ENCODE measurements around the gene MSL3B.
A peak's percentile ranks its signal among the peaks of the same experiment; 100 is the strongest.
"Not testable (repeated sequence)": the region's sequence is repeated elsewhere in the genome, so short reads cannot be mapped to it uniquely, and the experiment has no call there.

The MSL3B gene

GRCh38 chr2:233867993-233868532, at the start of gene MSL3B:
Gene MSL3B (minus strand): TSS chr2:233868386.
- H3K4me3 Mint-ChIP-seq, result peak within 1 kb of the TSS; percentile 84
- peaks cover 15% of the 10 kb centered on the region for H3K36me3 Mint-ChIP-seq (ENCODE audit: low read depth)
- intact Hi-C loops (cut with micrococcal nuclease), result loop anchor here (1.0 kb wide), 1 partner anchor 14 kb away; the partner anchor contains the start of gene HJURP
- H3K9me3 Mint-ChIP-seq, result peaks cover 18% of the 10 kb centered on the region
- H3K4me1 Mint-ChIP-seq (ENCODE audit: low read depth), result peaks cover 3% of the 10 kb centered on the region
- CTCF ChIA-PET, result interaction anchor here (0.6 to 3.1 kb wide), 2 partner anchors 11 to 161 kb away, joined by 3 to 15 read pairs; no protein-coding TSS in a partner anchor
- peak; percentile 52 for DNase-seq
- peaks cover 16% of the 10 kb centered on the region for H3K27me3 Mint-ChIP-seq (ENCODE audit: low read depth)
- peak within 1 kb of the TSS; percentile 83 for H3K27ac Mint-ChIP-seq

- CTCF ChIA-PET, result interaction anchor here (0.7 to 0.9 kb wide), 2 partner anchors 52 to 59 kb away, joined by 3 to 4 read pairs; no protein-coding TSS in a partner anchor
- Mint-ChIP-seq H3K4me1 (ENCODE audit: low read depth) (peaks cover 5% of the 10 kb centered on the region), H3K9me3 (no peaks in the 10 kb centered on the region), H3K36me3 (ENCODE audit: low read depth) (no peaks in the 10 kb centered on the region), H3K27me3 (ENCODE audit: low read depth) (peaks cover 9% of the 10 kb centered on the region), H3K27ac (no peak within 1 kb of the TSS), H3K4me3 (no peak within 1 kb of the TSS)
- intact Hi-C loops (cut with micrococcal nuclease), result no loop called here
- no peak for DNase-seq
Measured at GRCh38 chr2:233917116-233917515, 48.9 kb upstream of the MSL3B start, which contains the start of gene TRPM8. Gene TRPM8 (plus strand): TSS chr2:233917373. CDS start chr2:233926538, 9,165 bp downstream.

- H3K4me1 Mint-ChIP-seq (ENCODE audit: low read depth), result peaks cover 4% of the 10 kb centered on the region
- H3K36me3 Mint-ChIP-seq (ENCODE audit: low read depth), result no peaks in the 10 kb centered on the region
- H3K27ac Mint-ChIP-seq, result no peak overlapping the region
- H3K9me3 Mint-ChIP-seq, result no peaks in the 10 kb centered on the region
- peaks cover 7% of the 10 kb centered on the region for H3K27me3 Mint-ChIP-seq (ENCODE audit: low read depth)
- intact Hi-C loops (cut with micrococcal nuclease), result no loop called here
- CTCF ChIA-PET, result interaction anchor here (1.0 kb wide), 1 partner anchor 16 kb away, joined by 3 read pairs; no protein-coding TSS in a partner anchor
- no peak overlapping the region for H3K4me3 Mint-ChIP-seq
- no peak for DNase-seq
Measured at GRCh38 chr2:233915128-233915527, 46.9 kb upstream of the MSL3B start.

- Mint-ChIP-seq H3K27me3 (ENCODE audit: low read depth) (peaks cover 3% of the 10 kb centered on the region), H3K36me3 (ENCODE audit: low read depth) (no peaks in the 10 kb centered on the region), H3K4me3 (no peak overlapping the region), H3K27ac (no peak overlapping the region), H3K9me3 (no peaks in the 10 kb centered on the region), H3K4me1 (ENCODE audit: low read depth) (no peaks in the 10 kb centered on the region)
- CTCF ChIA-PET, result no interaction called here
- intact Hi-C loops (cut with micrococcal nuclease), result no loop called here
- peak; percentile 46 for DNase-seq
Measured at GRCh38 chr2:233912691-233913423, 44.7 kb upstream of the MSL3B start.

- H3K4me3 Mint-ChIP-seq, result no peak overlapping the region
Measured at GRCh38 chr2:233907627-233908026, 39.4 kb upstream of the MSL3B start.

GRCh38 chr2:233905945-233906344, 37.8 kb upstream of the MSL3B start:
- CTCF ChIA-PET, result no interaction called here
- no peak overlapping the region for H3K4me3 Mint-ChIP-seq
- H3K27ac Mint-ChIP-seq, result no peak overlapping the region
- no peaks in the 10 kb centered on the region for H3K36me3 Mint-ChIP-seq (ENCODE audit: low read depth)
- intact Hi-C loops (cut with micrococcal nuclease), result no loop called here
- no peak for DNase-seq
- no peaks in the 10 kb centered on the region for H3K4me1 Mint-ChIP-seq (ENCODE audit: low read depth)
- H3K27me3 Mint-ChIP-seq (ENCODE audit: low read depth), result peaks cover 2% of the 10 kb centered on the region
- H3K9me3 Mint-ChIP-seq, result no peaks in the 10 kb centered on the region

More at GRCh38 chr2:233907627-233908026, 39.4 kb upstream of the MSL3B start:
- no peaks in the 10 kb centered on the region for H3K4me1 Mint-ChIP-seq (ENCODE audit: low read depth)
- intact Hi-C loops (cut with micrococcal nuclease), result no loop called here
- DNase-seq, result no peak
- H3K27ac Mint-ChIP-seq, result no peak overlapping the region
- no peaks in the 10 kb centered on the region for H3K9me3 Mint-ChIP-seq
- CTCF ChIA-PET, result interaction anchor here (1.0 kb wide), 1 partner anchor 50 kb away, joined by 3 read pairs; no protein-coding TSS in a partner anchor
- no peaks in the 10 kb centered on the region for H3K36me3 Mint-ChIP-seq (ENCODE audit: low read depth)
- peaks cover 2% of the 10 kb centered on the region for H3K27me3 Mint-ChIP-seq (ENCODE audit: low read depth)

GRCh38 chr2:233901884-233902283, 33.7 kb upstream of the MSL3B start:
- Mint-ChIP-seq H3K4me3 (no peak overlapping the region), H3K27me3 (ENCODE audit: low read depth) (peaks cover 2% of the 10 kb centered on the region), H3K36me3 (ENCODE audit: low read depth) (no peaks in the 10 kb centered on the region), H3K9me3 (no peaks in the 10 kb centered on the region), H3K4me1 (ENCODE audit: low read depth) (peaks cover 12% of the 10 kb centered on the region), H3K27ac (no peak overlapping the region)
- no peak for DNase-seq
- intact Hi-C loops (cut with micrococcal nuclease), result no loop called here
- CTCF ChIA-PET, result interaction anchor here (0.6 kb wide), 1 partner anchor 43 kb away, joined by 4 read pairs; no protein-coding TSS in a partner anchor

GRCh38 chr2:233901367-233901766, 33.2 kb upstream of the MSL3B start:
- H3K9me3 Mint-ChIP-seq, result no peaks in the 10 kb centered on the region
- no peak for DNase-seq
- no peak overlapping the region for H3K4me3 Mint-ChIP-seq
- no peaks in the 10 kb centered on the region for H3K36me3 Mint-ChIP-seq (ENCODE audit: low read depth)
- H3K27me3 Mint-ChIP-seq (ENCODE audit: low read depth), result peaks cover 1% of the 10 kb centered on the region
- CTCF ChIA-PET, result no interaction called here
- intact Hi-C loops (cut with micrococcal nuclease), result no loop called here
- H3K27ac Mint-ChIP-seq, result no peak overlapping the region
- H3K4me1 Mint-ChIP-seq (ENCODE audit: low read depth), result peaks cover 12% of the 10 kb centered on the region

- H3K27me3 Mint-ChIP-seq (ENCODE audit: low read depth); CTCF ChIA-PET; H3K27ac Mint-ChIP-seq; DNase-seq; H3K4me3 Mint-ChIP-seq; H3K9me3 Mint-ChIP-seq; H3K36me3 Mint-ChIP-seq (ENCODE audit: low read depth); intact Hi-C loops (cut with micrococcal nuclease): not testable (repeated sequence)
- H3K4me1 Mint-ChIP-seq (ENCODE audit: low read depth), result peaks cover 12% of the 10 kb centered on the region
Measured at GRCh38 chr2:233896253-233896652, 28.1 kb upstream of the MSL3B start.

GRCh38 chr2:233892793-233893192, 24.6 kb upstream of the MSL3B start:
- Mint-ChIP-seq H3K4me3 (no peak overlapping the region), H3K36me3 (ENCODE audit: low read depth) (no peaks in the 10 kb centered on the region), H3K27ac (no peak overlapping the region), H3K27me3 (ENCODE audit: low read depth) (peaks cover 14% of the 10 kb centered on the region), H3K4me1 (ENCODE audit: low read depth) (no peaks in the 10 kb centered on the region), H3K9me3 (no peaks in the 10 kb centered on the region)
- DNase-seq, result no peak
- intact Hi-C loops (cut with micrococcal nuclease), result no loop called here
- CTCF ChIA-PET, result no interaction called here

- peaks cover 3% of the 10 kb centered on the region for H3K36me3 Mint-ChIP-seq (ENCODE audit: low read depth)
- no peak overlapping the region for H3K4me3 Mint-ChIP-seq
- H3K27ac Mint-ChIP-seq, result no peak overlapping the region
- CTCF ChIA-PET, result no interaction called here
- no peak for DNase-seq
- intact Hi-C loops (cut with micrococcal nuclease), result no loop called here
- peaks cover 18% of the 10 kb centered on the region for H3K9me3 Mint-ChIP-seq
- H3K4me1 Mint-ChIP-seq (ENCODE audit: low read depth), result no peaks in the 10 kb centered on the region
- H3K27me3 Mint-ChIP-seq (ENCODE audit: low read depth), result peaks cover 6% of the 10 kb centered on the region
Measured at GRCh38 chr2:233882353-233882752, 14.2 kb upstream of the MSL3B start.

- H3K27me3 Mint-ChIP-seq (ENCODE audit: low read depth), result peaks cover 26% of the 10 kb centered on the region
- H3K36me3 Mint-ChIP-seq (ENCODE audit: low read depth); CTCF ChIA-PET; intact Hi-C loops (cut with micrococcal nuclease); DNase-seq; H3K27ac Mint-ChIP-seq; H3K9me3 Mint-ChIP-seq; H3K4me3 Mint-ChIP-seq; H3K4me1 Mint-ChIP-seq (ENCODE audit: low read depth): not testable (repeated sequence)
Measured at GRCh38 chr2:233872125-233872524, 3.9 kb upstream of the MSL3B start.

GRCh38 chr2:233871432-233871831, 3.2 kb upstream of the MSL3B start:
- no peak for DNase-seq
- peaks cover 10% of the 10 kb centered on the region for H3K36me3 Mint-ChIP-seq (ENCODE audit: low read depth)
- H3K27me3 Mint-ChIP-seq (ENCODE audit: low read depth), result peaks cover 26% of the 10 kb centered on the region
- no peak overlapping the region for H3K27ac Mint-ChIP-seq
- peaks cover 3% of the 10 kb centered on the region for H3K4me1 Mint-ChIP-seq (ENCODE audit: low read depth)
- H3K9me3 Mint-ChIP-seq, result peaks cover 9% of the 10 kb centered on the region
- CTCF ChIA-PET, result no interaction called here
- H3K4me3 Mint-ChIP-seq, result no peak overlapping the region
- intact Hi-C loops (cut with micrococcal nuclease), result no loop called here

Measured in activated naive CD4-positive, alpha-beta T cell treated with anti-CD3 and anti-CD28 coated beads for 36 hours (primary cell).